GM10847 (cell line): ENCODE measurements around the gene BCL11B.

Experiments used
- POLR2A ChIP-seq: IDR thresholded peaks from 2 replicates; pipeline ENCODE4 v1.6.1; 2011; ENCODE audit not compliant: insufficient read length; ENCODE audit errors: extremely low read depth

BCL11B gene

DNA sequence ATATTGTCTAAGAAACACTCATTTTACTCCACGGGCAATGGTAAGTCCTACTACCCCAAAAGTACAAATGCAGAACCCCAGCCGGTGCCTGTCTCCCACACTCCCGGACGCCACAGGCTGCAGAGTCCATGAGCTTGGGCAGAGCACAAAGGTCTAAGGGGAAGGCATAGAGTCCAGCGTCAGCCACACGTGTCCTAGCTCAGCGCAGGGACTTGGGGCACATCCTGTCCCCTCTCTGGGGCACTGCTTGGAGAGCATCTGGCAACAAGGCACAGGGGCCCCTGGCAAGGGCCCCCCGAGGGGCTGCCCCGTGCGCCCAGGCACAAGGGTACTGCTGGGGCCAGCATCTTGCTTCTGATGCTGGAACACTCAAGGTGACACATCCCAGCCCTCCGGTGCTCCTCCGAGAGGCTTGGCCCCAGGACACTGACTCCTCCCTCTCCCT, 58.4 kb downstream of the BCL11B start:
- no peak for TF ChIP-seq POLR2A

- TF ChIP-seq POLR2A: no peak
Measured at GRCh38 chr14:99213101-99213500, 58.9 kb downstream of the BCL11B start.

- no peak for TF ChIP-seq POLR2A
Measured at GRCh38 chr14:99212646-99213045, 59.4 kb downstream of the BCL11B start.

DNA sequence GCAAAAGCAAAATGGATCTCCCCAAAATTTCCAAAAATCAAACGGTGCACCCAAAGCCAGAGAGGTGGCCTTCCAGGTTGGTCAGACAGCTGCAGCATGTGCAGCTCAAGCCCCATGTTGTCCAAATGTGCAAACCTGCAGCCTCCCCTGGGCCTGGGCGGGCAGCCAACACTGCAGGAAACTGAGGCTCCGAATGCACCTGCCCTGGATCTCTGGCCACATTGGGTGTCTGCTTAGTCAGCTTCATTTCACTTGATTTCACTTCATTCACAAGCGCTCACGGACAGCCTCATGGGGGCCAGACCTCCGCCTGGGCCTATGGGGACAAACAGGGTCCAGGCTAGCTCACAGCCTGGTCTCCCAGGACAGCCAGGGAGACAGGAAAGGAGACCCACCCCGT, 59.8 kb downstream of the BCL11B start:
- no peak for TF ChIP-seq POLR2A

- no peak for TF ChIP-seq POLR2A
Measured at GRCh38 chr14:99211410-99211809, 60.6 kb downstream of the BCL11B start.

- no peak for TF ChIP-seq POLR2A
Measured at GRCh38 chr14:99210333-99210732, 61.7 kb downstream of the BCL11B start.

- TF ChIP-seq POLR2A: no peak
Measured at GRCh38 chr14:99209409-99209808, 62.6 kb downstream of the BCL11B start.

- no peak for TF ChIP-seq POLR2A
Measured at GRCh38 chr14:99208318-99208717, 63.7 kb downstream of the BCL11B start.

GRCh38 chr14:99207456-99207855, 64.5 kb downstream of the BCL11B start:
- TF ChIP-seq POLR2A: no peak

GRCh38 chr14:99206090-99206489, 65.9 kb downstream of the BCL11B start:
- TF ChIP-seq POLR2A: no peak

GRCh38 chr14:99205086-99205688, 66.8 kb downstream of the BCL11B start:
- no peak for TF ChIP-seq POLR2A

- TF ChIP-seq POLR2A: no peak
Measured at GRCh38 chr14:99203801-99204200, 68.2 kb downstream of the BCL11B start.

GRCh38 chr14:99203080-99203479, 68.9 kb downstream of the BCL11B start:
- no peak for TF ChIP-seq POLR2A

DNA sequence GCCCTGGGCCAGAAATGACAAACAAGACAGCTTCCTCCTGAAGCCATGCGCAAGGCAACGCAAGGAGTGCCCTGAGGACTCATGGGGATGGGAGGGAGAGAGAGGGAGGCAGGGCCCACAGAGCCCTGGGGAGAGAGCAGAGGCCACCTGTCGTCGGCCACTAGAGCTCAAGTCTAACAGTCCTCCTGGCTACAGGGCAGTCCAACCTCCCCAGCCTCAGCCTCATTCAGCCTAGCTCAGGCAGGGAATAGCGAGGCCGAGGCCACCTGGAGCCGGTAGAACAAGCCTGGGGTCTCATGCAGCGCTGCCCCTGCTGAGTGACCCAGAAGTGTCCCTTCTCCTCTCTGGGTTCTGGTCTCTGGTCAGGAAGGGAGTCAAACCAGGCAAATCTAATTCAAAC, 69.5 kb downstream of the BCL11B start:
- TF ChIP-seq POLR2A: no peak

DNA sequence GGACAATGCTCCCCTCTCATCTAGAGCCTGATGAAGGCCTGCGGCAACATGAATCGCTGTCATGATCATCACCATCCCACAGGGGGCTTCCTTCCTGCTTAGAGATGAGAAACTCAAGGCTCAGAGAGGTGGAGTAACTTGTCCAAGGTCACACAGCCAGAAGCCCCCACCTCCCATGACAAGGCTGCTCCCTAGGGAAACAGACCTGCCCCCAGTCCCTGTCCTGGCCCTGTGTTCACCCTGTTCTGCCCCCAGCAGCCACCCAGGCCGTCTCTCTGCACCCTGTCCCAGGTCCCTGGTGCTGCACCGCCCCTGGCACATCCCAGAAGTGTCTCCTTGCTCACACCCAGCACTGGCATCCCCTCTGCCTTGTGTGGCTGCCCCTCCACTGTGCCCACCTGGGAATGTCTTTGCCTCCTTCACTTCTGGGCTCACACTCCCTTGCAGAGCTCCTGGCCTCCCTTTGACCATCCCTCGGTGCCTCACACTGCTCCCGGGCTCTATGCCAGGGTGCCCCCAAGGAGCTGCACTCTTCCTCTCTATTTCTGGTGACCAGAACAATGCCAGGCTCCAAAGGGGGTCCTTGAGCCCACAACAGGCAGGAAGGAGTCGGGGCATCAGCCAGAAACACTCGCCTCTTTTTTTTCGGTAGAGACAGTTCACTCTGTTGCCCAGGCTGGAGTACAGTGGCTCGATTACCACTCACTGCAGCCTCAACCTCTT, 70.5 kb downstream of the BCL11B start:
- TF ChIP-seq POLR2A: no peak

DNA sequence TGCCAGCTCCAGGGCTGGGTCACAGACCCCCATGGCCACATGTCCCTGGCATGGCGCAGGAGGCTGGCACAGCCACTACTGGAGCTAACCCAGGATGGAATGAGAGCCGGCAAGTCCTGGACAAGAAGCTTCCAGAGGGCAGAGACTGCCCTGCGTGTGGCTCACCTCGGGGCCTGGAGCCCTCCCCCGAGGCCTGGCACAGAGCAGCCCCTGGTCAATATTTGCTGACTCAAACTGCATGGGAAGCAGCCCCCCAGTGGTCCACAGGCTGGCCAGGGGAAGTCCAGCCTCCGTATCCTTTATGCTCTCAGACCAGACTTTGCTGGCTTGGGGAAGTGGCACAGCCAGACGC, 71.4 kb downstream of the BCL11B start:
- TF ChIP-seq POLR2A: no peak
